HG03565 (cell line): ENCODE results near the gene ZFYVE26.
"Not testable (repeated sequence)": the region's sequence is repeated elsewhere in the genome, so short reads cannot be mapped to it uniquely, and the experiment has no call there.

Experiments
- ATAC-seq: cut with Tn5 transposase; IDR thresholded peaks from one replicate; pipeline ENCODE4 v1.9.1; 2021; ENCODE audit warnings: mild to moderate bottlenecking, moderate library complexity; ENCODE audit not compliant: unreplicated experiment

Gene ZFYVE26

DNA sequence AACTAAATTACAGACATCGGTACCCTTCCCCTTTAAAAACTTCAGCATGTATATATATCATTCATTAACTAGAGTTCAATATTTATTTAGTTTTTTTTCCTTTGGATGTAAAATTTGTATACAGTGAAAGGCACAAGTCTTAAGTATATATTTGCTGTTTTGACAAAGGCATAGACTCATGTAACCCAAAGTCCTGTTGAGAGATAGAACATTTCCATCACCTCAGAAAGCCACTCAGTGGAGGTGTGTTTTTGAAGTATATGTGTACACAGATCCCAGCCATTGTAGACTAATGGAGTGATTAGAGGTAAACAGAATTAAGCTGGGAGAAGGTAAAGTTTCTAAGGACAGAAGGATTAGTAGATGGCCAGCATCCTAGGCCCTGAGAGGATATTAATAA, 99.3 kb downstream of the ZFYVE26 start:
- ATAC-seq = no peak

DNA sequence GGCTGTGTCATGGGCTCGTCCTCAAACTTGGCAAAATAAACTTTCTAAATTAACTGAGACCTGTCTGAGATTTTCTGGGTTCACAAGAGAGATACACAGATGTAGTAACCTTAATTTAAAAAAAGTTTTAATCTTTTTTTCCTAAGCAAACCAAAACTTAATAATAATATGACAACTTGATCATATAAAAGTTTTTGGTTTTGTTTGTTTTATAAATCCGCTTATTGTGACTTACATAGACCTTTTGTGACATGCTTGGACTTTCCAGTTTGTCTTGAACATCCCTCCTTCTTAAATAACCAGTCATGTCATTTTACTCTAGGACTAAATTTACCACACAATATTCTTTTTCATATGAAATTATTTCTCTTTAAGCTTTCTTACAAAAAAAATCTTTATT, 106.2 kb downstream of the ZFYVE26 start:
- ATAC-seq = no peak

DNA sequence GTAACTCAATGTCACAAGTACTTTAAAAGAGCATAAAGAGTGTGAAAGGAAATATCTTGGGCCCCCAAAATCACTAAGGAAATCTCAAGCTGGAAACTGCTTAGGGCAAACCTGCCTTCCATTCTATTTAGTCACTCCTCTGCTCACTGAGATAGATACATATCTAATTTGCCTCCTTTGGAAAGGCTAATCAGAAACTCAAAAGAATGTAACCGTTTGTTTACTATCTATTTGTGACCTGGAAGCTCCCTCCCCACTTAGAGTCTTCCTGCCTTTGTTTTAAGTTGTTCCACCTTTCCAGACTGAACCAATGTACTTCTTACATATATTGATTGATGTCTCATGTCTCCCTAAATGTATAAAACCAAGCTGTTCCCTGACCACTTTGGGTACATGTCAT, 106.6 kb downstream of the ZFYVE26 start:
- ATAC-seq = not testable (repeated sequence)

DNA sequence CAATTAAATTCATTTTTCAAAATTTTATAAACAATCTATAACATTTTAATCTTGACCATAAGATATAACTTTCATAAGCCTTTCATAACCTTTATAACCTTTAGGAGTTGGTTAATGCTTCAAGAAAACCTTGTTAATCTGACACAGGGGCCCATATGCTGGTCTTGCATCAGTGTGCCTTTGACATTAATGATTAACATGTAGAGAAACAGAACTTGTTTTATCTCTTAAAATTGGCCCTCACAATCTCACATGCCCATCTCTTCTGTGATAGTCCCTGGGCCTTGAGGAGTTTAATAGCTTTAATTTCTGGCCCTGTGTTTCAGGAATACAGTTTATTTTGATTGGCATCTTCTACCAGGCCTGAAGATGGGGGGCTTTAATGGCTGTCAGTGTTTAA, 107.0 kb downstream of the ZFYVE26 start:
- ATAC-seq = not testable (repeated sequence)

DNA sequence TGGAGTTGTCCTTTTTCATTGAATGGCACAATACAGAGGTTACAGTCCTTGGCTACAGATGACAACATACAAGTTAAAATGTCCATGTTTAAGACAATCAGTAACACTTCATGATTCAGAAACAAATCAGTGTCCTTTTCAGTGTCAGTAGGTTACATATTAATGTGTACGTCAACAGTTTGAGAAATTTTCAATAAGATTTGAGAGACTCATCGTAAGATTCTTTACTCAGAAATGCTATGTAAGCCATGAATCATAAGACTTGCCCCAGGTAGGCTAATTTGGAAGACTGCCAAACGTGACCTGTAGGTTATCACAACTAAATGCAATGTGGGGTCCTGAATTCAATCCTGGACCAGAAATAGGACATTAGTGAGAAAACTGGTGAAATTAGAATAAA, 111.2 kb downstream of the ZFYVE26 start:
- no peak for ATAC-seq

DNA sequence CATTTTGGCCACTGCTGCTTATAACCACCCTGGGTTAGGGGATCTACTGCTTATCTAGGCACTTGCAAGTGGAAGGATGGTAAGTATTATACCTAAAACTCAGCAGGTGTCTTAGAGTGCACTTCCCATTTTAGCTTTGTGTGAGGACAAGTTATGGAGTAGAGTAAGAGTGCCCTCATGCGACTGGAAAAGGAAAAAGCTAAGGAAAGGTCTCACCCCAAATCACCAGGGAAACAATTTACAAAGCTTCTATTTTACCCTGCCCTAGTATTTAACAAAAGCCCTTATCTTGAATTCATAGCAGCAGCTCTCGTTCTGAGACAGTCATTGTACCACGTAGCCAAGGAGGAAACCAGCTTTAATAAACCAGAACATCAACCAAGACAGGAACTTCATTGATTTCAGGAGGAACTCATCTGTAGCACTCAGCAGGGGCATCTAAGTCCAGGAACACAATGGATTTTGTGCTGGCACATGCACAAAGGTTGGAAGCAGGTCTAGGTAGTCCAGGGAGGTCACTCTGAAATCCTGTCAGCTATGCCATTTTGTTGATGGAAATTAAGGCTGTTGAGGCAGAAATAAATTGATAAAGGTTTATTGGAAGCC, 111.8 kb downstream of the ZFYVE26 start:
- no peak for ATAC-seq

DNA sequence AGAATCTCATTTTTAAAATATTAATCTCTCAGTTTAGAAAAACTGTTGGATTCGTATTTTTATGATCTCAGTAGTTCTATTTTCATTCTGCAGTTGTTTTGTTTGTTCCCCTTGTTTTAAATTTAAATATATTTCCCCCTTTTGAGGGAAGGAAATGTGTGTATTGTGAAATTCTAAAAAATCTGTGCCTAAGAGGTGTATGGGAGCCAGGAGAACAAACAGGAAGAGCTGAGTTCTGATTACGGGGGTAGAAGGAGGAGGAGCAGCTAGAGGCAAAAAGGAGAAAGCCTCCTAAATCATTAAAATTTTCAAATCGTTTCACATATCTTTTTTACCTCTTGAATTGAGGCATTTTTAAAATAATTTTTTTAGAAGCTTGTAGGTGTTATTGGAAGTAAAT, 112.4 kb downstream of the ZFYVE26 start:
- ATAC-seq = no peak

DNA sequence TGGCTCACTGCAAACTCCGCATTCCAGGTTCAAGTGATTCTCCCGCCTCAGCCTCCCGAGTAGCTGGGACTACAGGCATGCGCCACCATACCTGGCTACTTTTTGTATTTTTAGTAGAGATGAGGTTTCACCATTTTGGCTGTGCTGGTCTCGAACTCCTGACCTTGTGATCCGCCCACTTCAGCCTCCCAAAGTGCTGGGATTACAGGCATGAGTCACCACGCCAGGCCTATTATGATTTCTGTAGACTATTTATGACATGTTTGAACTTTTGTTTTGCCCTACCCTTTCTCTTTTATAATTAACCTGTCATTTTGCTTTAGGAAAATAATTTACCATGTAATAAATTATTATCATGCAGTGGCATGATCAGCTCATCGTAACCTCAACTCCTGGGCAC, 114.9 kb downstream of the ZFYVE26 start, which contains the start of gene RDH12:
RDH12 (plus strand) TSS at position 395 of the 400 bp plus-strand sequence. CDS start 20,757 bp downstream, outside the sequence.
- not testable (repeated sequence) for ATAC-seq

DNA sequence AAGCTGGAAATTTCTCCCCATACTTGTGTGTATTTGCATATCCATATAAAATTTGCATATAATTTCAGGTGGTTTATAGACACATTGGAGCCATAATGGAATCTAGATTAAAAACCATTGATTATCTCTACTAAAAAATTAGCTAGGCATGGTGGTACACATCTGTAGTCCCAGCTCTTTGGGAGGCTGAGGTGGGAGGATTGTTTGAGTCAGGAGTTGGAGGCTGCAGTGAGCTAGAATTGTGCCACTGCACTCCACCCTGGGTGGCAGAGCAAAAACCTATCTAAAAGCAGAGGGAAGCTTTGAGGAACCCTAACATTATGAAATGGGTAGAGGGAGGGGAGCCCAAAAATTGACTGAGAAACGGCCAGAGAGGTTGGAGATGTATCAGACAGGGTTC, 118.2 kb downstream of the ZFYVE26 start:
- ATAC-seq = no peak

DNA sequence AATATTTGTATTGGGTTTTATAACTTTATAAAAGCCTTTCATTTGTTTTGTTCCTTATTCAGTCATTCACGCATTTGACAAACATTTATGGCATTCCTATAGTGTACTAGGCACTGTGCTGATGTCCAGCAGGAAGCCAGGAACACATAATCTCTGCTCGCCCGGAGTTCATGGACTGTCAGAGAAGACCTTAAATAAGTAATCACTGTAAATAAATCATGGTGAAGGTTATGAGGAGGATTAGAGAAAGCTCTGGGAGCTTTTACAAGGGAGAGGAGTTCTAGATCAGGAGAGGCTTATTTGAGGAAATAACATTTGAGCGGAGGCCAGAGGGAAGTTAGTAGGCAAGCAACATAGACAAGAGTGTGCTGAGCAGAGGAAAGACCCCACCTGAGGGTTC, 119.4 kb downstream of the ZFYVE26 start:
- no peak for ATAC-seq
